Spinal cord (tissue), 10 donors: ENCODE measurements around the gene SPRN. TPM values are rescaled to one million over a fixed set of nuclear protein-coding genes. Genes with fewer than 3 reads are reported as not detected.

ENCODE experiments used
- DNase-seq, 6 donors: peaks; one replicate each; pipeline versions ENCODE4 v3.0.0 to v3.0.0-alpha.2; 2013 to 2015; ENCODE audit warnings: low spot score in 6 of 6, low read depth in 4 of 6
- H3K27ac ChIP-seq: one replicate; pipeline ENCODE4 v1.5.1; 2013; ENCODE audit warnings: low read depth, low read length, control low read depth
- H3K27me3 ChIP-seq: one replicate; pipeline ENCODE4 v1.6.1; 2013; ENCODE audit warnings: low read length; ENCODE audit not compliant: control insufficient read depth, insufficient read depth
- H3K36me3 ChIP-seq: one replicate; pipeline ENCODE4 v1.6.1; 2013; ENCODE audit warnings: low read length; ENCODE audit not compliant: control insufficient read depth, insufficient read depth
- H3K4me1 ChIP-seq: one replicate; pipeline ENCODE4 v1.6.1; 2013; ENCODE audit warnings: low read length; ENCODE audit not compliant: control insufficient read depth, insufficient read depth
- H3K4me3 ChIP-seq: one replicate; pipeline ENCODE4 v1.5.1; 2013; ENCODE audit warnings: low read depth, low read length, control low read depth
- H3K9me3 ChIP-seq: one replicate; pipeline ENCODE4 v1.6.1; 2013; ENCODE audit warnings: low read length; ENCODE audit not compliant: control insufficient read depth, insufficient read depth
- WGBS: methylation state at CpG from one replicate; pipeline ENCODE4 v1.1.5; 2013; ENCODE audit warnings: missing lambda C conversion rate; ENCODE audit not compliant: insufficient coverage; 5-methylcytosine and 5-hydroxymethylcytosine counted together
- polyA plus RNA-seq, 2 donors: library from polyadenylated mRNA; unstranded; fragments of 120-200 nt; gene quantifications; one replicate each; pipeline ENCODE4 v1.2.1, GENCODE V29; 2013; ENCODE audit not compliant: insufficient read length in 2 of 2
- total RNA-seq, 2 donors: library from RNA; depleted of rRNA in 1 of 2; stranded (reverse); fragments of 120-200 nt in 1 of 2; fragments of >200 nt in 1 of 2; gene quantifications; one replicate each; pipeline versions ENCODE4 v1.2.3 to v1.2.4, GENCODE V29; 2013 to 2014
- donor health status: healthy.

SPRN gene
- total and polyA plus RNA-seq, 4 donors = 4.8 to 42.5 (median 22.5) TPM

GRCh38 chr10:133457100-133457841, 32.8 kb upstream of the SPRN start:
- Histone ChIP-seq H3K4me1 (no peaks in the 10 kb centered on the region), H3K9me3 (no peaks in the 10 kb centered on the region), H3K27me3 (no peaks in the 10 kb centered on the region), H3K4me3 (no peak overlapping the region), H3K27ac (no peak overlapping the region), H3K36me3 (peaks cover 6% of the 10 kb centered on the region)
- no peak for DNase-seq
- WGBS = 89% methylated on average over 34 of the region's 34 CpGs

GRCh38 chr10:133456041-133456951, 31.9 kb upstream of the SPRN start:
- no peak overlapping the region for H3K4me3 ChIP-seq
- no peaks in the 10 kb centered on the region for H3K9me3 ChIP-seq
- no peaks in the 10 kb centered on the region for H3K27me3 ChIP-seq
- 86% methylated on average over 44 of the region's 46 CpGs for WGBS
- peaks cover 4% of the 10 kb centered on the region for H3K36me3 ChIP-seq
- no peak for DNase-seq
- no peaks in the 10 kb centered on the region for H3K4me1 ChIP-seq
- H3K27ac ChIP-seq = no peak overlapping the region

- Histone ChIP-seq H3K27ac (no peak overlapping the region), H3K4me1 (no peaks in the 10 kb centered on the region), H3K27me3 (no peaks in the 10 kb centered on the region), H3K9me3 (no peaks in the 10 kb centered on the region), H3K36me3 (peaks cover 4% of the 10 kb centered on the region), H3K4me3 (no peak overlapping the region)
- no peak for DNase-seq
- 81% methylated on average over 6 of the region's 7 CpGs for WGBS
Measured at GRCh38 chr10:133455611-133456031, 31.2 kb upstream of the SPRN start.

GRCh38 chr10:133455196-133455595, 30.8 kb upstream of the SPRN start:
- Histone ChIP-seq H3K4me3 (no peak overlapping the region), H3K27ac (no peak overlapping the region), H3K36me3 (peaks cover 4% of the 10 kb centered on the region), H3K4me1 (no peaks in the 10 kb centered on the region), H3K9me3 (no peaks in the 10 kb centered on the region), H3K27me3 (no peaks in the 10 kb centered on the region)
- no peak for DNase-seq
- WGBS = 88% methylated on average over 3 of the region's 5 CpGs

GRCh38 chr10:133454204-133454893, 29.9 kb upstream of the SPRN start:
- Histone ChIP-seq H3K4me1 (no peaks in the 10 kb centered on the region), H3K4me3 (no peak overlapping the region), H3K27me3 (no peaks in the 10 kb centered on the region), H3K36me3 (peaks cover 4% of the 10 kb centered on the region), H3K9me3 (no peaks in the 10 kb centered on the region), H3K27ac (no peak overlapping the region)
- 90% methylated on average over 10 of the region's 10 CpGs for WGBS
- DNase-seq = no peak

GRCh38 chr10:133453516-133454203, 29.2 kb upstream of the SPRN start, which contains the start of gene SCART1:
Gene SCART1 (plus strand): TSS chr10:133453945. CDS start chr10:133453998, 53 bp downstream.
- Histone ChIP-seq H3K36me3 (peaks cover 4% of the 10 kb centered on the region), H3K9me3 (peaks cover 3% of the 10 kb centered on the region), H3K4me3 (no peak within 1 kb of the TSS), H3K27me3 (no peaks in the 10 kb centered on the region), H3K27ac (no peak within 1 kb of the TSS), H3K4me1 (no peaks in the 10 kb centered on the region)
- WGBS = 76% methylated on average over 11 of the region's 11 CpGs
- no peak for DNase-seq

- 58% methylated on average over 2 of the region's 4 CpGs for WGBS
- no peak overlapping the region for H3K4me3 ChIP-seq
- H3K27me3 ChIP-seq = no peaks in the 10 kb centered on the region
- H3K4me1 ChIP-seq = no peaks in the 10 kb centered on the region
- H3K9me3 ChIP-seq = peaks cover 11% of the 10 kb centered on the region
- DNase-seq = no peak
- H3K36me3 ChIP-seq = peaks cover 4% of the 10 kb centered on the region
- no peak overlapping the region for H3K27ac ChIP-seq
Measured at GRCh38 chr10:133452453-133452852, 28.0 kb upstream of the SPRN start.

- no peak for DNase-seq
- no peak overlapping the region for H3K27ac ChIP-seq
- no peak overlapping the region for H3K4me3 ChIP-seq
- H3K9me3 ChIP-seq = peaks cover 11% of the 10 kb centered on the region
- no peaks in the 10 kb centered on the region for H3K4me1 ChIP-seq
- no CpG with 5 or more reads among the region's 4 CpGs for WGBS
- peaks cover 4% of the 10 kb centered on the region for H3K36me3 ChIP-seq
- no peaks in the 10 kb centered on the region for H3K27me3 ChIP-seq
Measured at GRCh38 chr10:133451346-133451745, 26.9 kb upstream of the SPRN start.

GRCh38 chr10:133448120-133448519, 23.7 kb upstream of the SPRN start:
- H3K27ac ChIP-seq = no peak overlapping the region
- H3K4me1 ChIP-seq = no peaks in the 10 kb centered on the region
- H3K9me3 ChIP-seq = peaks cover 11% of the 10 kb centered on the region
- no peak overlapping the region for H3K4me3 ChIP-seq
- no peaks in the 10 kb centered on the region for H3K36me3 ChIP-seq
- DNase-seq = no peak
- no peaks in the 10 kb centered on the region for H3K27me3 ChIP-seq
